Spleen (tissue), 7 donors: ENCODE results near the gene SLC27A2.

ENCODE experiments used
- POLR2A ChIP-seq, 3 donors: fragments of 450-650 bp; IDR thresholded peaks; one replicate each; pipeline ENCODE4 v1.5.1; 2017; ENCODE audit warnings: antibody characterized with exemption in 3 of 3, mild to moderate bottlenecking in 1 of 3
- TF ChIP-seq, protein P1 (sequence below), 11 experiments: fragments of 200-600 bp in 7 of 11; fragments of 450-650 bp in 4 of 11; sonication (generic) in 4 of 11; IDR thresholded peaks in 8 of 11; conservative IDR thresholded peaks in 3 of 11; 1 replicate in 7 of 11; 2 replicates in 4 of 11; pipeline versions ENCODE4 v1.4.0 to v1.8.0; 2016 to 2021; ENCODE audit warnings: antibody characterized with exemption in 11 of 11, inconsistent platforms in 4 of 11, mild to moderate bottlenecking in 1 of 11
- donor health status: DM: no; HTN: no; CAD: no; lungs with moderate emphysema.
- donor health status: DM: no; HTN: no; CAD: no.
- donor health status: DM: no; HTN: no; CAD: no.

GRCh38 chr15:50234764-50235163, 52.8 kb downstream of the SLC27A2 start:
- TF ChIP-seq, protein P1, sequence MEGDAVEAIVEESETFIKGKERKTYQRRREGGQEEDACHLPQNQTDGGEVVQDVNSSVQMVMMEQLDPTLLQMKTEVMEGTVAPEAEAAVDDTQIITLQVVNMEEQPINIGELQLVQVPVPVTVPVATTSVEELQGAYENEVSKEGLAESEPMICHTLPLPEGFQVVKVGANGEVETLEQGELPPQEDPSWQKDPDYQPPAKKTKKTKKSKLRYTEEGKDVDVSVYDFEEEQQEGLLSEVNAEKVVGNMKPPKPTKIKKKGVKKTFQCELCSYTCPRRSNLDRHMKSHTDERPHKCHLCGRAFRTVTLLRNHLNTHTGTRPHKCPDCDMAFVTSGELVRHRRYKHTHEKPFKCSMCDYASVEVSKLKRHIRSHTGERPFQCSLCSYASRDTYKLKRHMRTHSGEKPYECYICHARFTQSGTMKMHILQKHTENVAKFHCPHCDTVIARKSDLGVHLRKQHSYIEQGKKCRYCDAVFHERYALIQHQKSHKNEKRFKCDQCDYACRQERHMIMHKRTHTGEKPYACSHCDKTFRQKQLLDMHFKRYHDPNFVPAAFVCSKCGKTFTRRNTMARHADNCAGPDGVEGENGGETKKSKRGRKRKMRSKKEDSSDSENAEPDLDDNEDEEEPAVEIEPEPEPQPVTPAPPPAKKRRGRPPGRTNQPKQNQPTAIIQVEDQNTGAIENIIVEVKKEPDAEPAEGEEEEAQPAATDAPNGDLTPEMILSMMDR (IDR thresholded peaks at IDR 0.05 in 8 of 11, conservative IDR thresholded peaks at IDR 0.05 in 3 of 11) = no peak
- TF ChIP-seq POLR2A (IDR thresholded peaks at IDR 0.05) = no peak
